Esophagus squamous epithelium (tissue), 4 donors: ENCODE measurements around the gene BHLHE23.

Experiments
- CTCF ChIP-seq, 6 experiments: fragments of 450-650 bp in 4 of 6; fragments of 200-600 bp in 2 of 6; sonication (generic) in 2 of 6; IDR thresholded peaks; one replicate each; pipeline ENCODE4 v1.5.1; 2016 to 2019; ENCODE audit warnings: antibody characterized with exemption in 6 of 6, mild to moderate bottlenecking in 4 of 6, moderate library complexity in 4 of 6
- POLR2A ChIP-seq, 4 donors: fragments of 450-650 bp; IDR thresholded peaks; one replicate each; pipeline ENCODE4 v1.6.1; 2017; ENCODE audit warnings: antibody characterized with exemption in 4 of 4, mild to moderate bottlenecking in 4 of 4, moderate library complexity in 3 of 4

- no peak for TF ChIP-seq CTCF (IDR thresholded peaks at IDR 0.05)
- no peak for TF ChIP-seq POLR2A (IDR thresholded peaks at IDR 0.05)
Measured at GRCh38 chr20:63027922-63028389, 21.2 kb upstream of the BHLHE23 start.
